C4-2B (cell line): Measurements from ENCODE around the gene ZNF581.
A peak's percentile ranks its signal among the peaks of the same experiment; 100 is the strongest.

Experiments used
- H3K27ac ChIP-seq: fragments of 450-650 bp; 2 replicates; pipeline ENCODE4 v1.5.1; 2017
- CTCF ChIP-seq: fragments of 450-650 bp; conservative IDR thresholded peaks from 2 replicates; pipeline ENCODE4 v1.5.1; 2017; ENCODE audit warnings: mild to moderate bottlenecking
- ZFX ChIP-seq: fragments of 450-650 bp; IDR thresholded peaks from 2 replicates; pipeline ENCODE4 v1.6.1; 2017

ZNF581 gene

GRCh38 chr19:55623130-55623529 is 20.3 kb upstream of the ZNF581 start:
- TF ChIP-seq CTCF (no peak), ZFX (no peak)
- H3K27ac ChIP-seq: no peak overlapping the region

DNA sequence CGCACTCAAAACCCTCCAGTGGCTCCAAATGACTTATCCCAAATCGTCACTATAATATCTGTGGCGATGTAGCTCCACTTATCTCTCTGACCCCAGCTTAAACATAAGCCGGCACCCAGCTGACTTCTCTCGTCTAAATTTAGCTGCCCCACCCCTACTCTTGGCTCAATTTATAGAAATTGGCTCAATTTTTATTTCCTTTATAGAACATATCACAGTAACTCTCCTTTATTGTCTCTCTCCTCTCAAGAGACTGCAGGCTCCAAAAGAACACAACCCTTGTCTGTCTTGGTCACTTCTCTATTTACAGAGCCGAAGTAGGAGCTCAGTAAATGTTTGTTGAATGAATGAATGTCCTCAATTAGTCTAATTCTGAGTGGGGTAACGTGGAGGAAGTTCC is 19.9 kb upstream of the ZNF581 start:
- TF ChIP-seq CTCF: no peak
- TF ChIP-seq ZFX: no peak
- no peak overlapping the region for H3K27ac ChIP-seq

DNA sequence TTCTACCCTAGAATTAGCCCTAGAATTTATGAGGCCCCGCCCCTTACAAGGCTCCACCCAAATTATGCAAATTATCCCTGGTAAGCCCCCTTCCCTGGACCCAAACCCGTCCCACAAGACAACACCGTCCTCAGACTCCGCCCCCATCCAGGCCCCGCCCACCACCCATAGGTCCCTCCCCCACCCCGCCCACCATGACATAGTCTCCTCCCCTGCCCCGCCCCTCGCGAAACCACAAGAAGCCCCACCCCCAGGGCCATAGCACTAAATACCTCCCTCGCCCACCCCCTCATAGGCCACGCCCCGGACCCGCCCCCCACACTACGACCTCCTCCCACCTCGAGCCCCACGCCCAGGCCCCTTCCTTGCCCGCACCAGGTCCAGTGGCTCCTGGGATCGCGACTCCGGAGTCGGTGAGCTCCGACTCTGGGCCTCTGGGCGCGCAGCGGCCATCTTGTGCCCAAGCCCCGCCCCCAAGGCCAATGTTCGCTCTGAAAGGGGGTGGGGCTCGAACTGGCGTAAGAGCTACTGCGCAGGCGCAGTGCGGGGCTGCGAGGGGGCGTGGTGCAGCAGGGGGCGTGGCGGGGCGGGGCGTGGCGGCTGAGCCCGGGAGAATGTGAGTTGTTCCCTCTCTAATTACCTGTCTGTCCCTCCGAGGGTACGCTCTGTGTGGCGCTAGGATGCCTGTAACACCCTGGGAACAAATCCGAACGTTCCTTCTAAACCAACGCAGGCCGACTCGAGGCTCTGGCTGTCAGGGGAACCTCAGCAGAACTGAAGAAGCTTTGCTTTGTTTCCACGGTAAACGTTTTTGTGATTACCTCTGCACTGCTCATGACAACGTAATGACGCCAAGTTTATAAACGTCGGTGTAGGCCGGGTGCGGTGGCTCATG is 19.1 kb upstream of the ZNF581 start, which contains the start of gene ZNF784:
Gene ZNF784 (minus strand): TSS at position 458 of the 895 bp plus-strand sequence. CDS start 5 bp downstream, at position 453.
- H3K27ac ChIP-seq: peak within 1 kb of the TSS; percentile 72
- TF ChIP-seq ZFX (no peak), CTCF (no peak)

DNA sequence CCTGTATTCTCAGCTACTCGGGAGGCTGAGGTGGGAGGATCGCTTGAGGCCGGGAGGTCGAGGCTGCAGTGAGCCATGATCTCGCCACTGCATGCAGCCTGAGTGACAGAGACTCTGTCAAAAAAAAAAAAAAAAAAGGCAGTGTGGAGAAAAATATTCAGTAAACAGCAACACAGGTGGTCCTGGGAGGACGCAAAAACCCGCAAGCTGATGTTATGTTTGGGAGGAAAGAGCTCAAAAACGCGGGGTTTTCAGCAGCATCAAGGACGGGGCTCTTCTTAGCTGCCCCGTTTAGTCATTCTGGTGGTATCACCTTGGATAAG is 18.5 kb upstream of the ZNF581 start:
- TF ChIP-seq CTCF (no peak), ZFX (no peak)
- peak overlapping the region; percentile 72 for H3K27ac ChIP-seq

DNA sequence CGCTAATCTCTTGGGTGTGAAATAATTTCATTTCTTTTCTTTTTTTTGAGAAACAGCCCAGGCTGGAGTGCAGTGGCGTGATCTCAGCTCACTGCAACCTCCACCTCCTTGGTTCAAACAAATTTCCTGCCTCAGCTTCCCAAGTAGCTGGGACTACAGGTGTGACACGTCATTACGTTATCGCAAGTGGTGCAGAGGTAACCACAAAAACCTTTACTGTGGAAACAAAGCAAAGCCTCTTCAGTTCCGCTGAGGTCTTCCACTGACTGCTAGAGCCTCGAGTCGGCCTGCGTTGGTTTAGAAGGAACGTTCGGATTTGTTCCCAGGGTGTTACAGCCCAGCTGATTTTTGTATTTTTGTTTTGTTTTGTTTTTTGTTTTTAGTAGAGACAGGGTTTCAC is 17.1 kb upstream of the ZNF581 start:
- no peak for TF ChIP-seq CTCF
- TF ChIP-seq ZFX: no peak
- no peak overlapping the region for H3K27ac ChIP-seq

GRCh38 chr19:55632463-55632834 is 11.0 kb upstream of the ZNF581 start:
- TF ChIP-seq CTCF (peak; percentile 86), ZFX (no peak)
- H3K27ac ChIP-seq: no peak overlapping the region

DNA sequence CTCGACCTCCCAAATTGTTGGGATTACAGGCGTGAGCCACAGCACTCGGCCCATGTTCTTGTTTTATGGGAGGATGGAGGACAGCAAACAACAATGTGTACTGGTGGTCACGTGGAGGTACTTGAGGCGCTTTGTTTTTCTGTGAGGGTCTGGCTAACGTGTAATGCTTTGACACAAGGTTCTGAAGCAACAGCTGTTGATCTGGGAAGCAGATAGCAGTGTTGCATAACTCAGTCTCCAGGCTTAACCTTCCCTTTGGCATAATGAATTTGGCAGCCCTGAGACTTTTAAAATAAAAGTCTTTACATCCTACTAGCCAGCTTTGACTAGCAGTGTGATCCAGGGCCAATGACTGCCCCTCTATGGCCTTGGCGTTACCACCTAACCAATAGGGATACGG is 9.6 kb upstream of the ZNF581 start:
- no peak for TF ChIP-seq ZFX
- no peak for TF ChIP-seq CTCF
- H3K27ac ChIP-seq: no peak overlapping the region
